Tibial nerve (tissue), 4 donors: ENCODE data around the gene SHKBP1.
"Not testable (repeated sequence)": the region's sequence is repeated elsewhere in the genome, so short reads cannot be mapped to it uniquely, and the experiment has no call there.

ENCODE experiments used
- CTCF ChIP-seq, 5 experiments: fragments of 200-600 bp in 3 of 5; fragments of 450-650 bp in 2 of 5; sonication (generic) in 3 of 5; IDR thresholded peaks; one replicate each; pipeline ENCODE4 v1.5.1; 2016 to 2019; ENCODE audit warnings: antibody characterized with exemption in 5 of 5, mild to moderate bottlenecking in 3 of 5, moderate library complexity in 2 of 5
- EP300 ChIP-seq, 2 donors: sonication (generic); formaldehyde crosslinking; IDR thresholded peaks; one replicate each; pipeline ENCODE4 v1.6.1; 2017; ENCODE audit warnings: antibody characterized with exemption in 2 of 2, mild to moderate bottlenecking in 1 of 2
- POLR2A ChIP-seq, 2 donors: fragments of 450-650 bp; IDR thresholded peaks; one replicate each; pipeline ENCODE4 v1.6.1; 2017; ENCODE audit warnings: antibody characterized with exemption in 2 of 2, mild to moderate bottlenecking in 2 of 2, moderate library complexity in 2 of 2

- not testable (repeated sequence) for TF ChIP-seq POLR2A, CTCF, EP300 (IDR thresholded peaks at IDR 0.05)
These were observed 12.1 kb upstream of the SHKBP1 start for GRCh38 chr19:40564535-40564934.
